ENCODE results near the gene HK1.

DNA sequence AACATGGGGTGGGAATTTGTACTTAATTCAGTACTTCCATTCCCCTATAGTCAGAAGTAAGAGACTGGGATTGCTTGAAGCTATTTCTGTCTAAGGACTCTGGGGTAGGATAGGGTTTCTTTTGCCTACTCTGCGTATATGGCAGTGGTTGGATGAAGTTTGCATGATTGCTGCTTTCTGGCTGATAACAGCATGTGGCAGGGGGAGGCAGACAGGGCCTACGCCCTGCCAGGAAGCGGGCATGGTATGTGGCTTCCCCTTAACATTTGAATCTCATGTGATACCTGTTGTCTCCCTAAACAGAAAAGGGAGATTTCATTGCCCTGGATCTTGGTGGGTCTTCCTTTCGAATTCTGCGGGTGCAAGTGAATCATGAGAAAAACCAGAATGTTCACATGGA, 81.3 kb downstream of the HK1 start:
- TF ChIP-seq, protein P1, sequence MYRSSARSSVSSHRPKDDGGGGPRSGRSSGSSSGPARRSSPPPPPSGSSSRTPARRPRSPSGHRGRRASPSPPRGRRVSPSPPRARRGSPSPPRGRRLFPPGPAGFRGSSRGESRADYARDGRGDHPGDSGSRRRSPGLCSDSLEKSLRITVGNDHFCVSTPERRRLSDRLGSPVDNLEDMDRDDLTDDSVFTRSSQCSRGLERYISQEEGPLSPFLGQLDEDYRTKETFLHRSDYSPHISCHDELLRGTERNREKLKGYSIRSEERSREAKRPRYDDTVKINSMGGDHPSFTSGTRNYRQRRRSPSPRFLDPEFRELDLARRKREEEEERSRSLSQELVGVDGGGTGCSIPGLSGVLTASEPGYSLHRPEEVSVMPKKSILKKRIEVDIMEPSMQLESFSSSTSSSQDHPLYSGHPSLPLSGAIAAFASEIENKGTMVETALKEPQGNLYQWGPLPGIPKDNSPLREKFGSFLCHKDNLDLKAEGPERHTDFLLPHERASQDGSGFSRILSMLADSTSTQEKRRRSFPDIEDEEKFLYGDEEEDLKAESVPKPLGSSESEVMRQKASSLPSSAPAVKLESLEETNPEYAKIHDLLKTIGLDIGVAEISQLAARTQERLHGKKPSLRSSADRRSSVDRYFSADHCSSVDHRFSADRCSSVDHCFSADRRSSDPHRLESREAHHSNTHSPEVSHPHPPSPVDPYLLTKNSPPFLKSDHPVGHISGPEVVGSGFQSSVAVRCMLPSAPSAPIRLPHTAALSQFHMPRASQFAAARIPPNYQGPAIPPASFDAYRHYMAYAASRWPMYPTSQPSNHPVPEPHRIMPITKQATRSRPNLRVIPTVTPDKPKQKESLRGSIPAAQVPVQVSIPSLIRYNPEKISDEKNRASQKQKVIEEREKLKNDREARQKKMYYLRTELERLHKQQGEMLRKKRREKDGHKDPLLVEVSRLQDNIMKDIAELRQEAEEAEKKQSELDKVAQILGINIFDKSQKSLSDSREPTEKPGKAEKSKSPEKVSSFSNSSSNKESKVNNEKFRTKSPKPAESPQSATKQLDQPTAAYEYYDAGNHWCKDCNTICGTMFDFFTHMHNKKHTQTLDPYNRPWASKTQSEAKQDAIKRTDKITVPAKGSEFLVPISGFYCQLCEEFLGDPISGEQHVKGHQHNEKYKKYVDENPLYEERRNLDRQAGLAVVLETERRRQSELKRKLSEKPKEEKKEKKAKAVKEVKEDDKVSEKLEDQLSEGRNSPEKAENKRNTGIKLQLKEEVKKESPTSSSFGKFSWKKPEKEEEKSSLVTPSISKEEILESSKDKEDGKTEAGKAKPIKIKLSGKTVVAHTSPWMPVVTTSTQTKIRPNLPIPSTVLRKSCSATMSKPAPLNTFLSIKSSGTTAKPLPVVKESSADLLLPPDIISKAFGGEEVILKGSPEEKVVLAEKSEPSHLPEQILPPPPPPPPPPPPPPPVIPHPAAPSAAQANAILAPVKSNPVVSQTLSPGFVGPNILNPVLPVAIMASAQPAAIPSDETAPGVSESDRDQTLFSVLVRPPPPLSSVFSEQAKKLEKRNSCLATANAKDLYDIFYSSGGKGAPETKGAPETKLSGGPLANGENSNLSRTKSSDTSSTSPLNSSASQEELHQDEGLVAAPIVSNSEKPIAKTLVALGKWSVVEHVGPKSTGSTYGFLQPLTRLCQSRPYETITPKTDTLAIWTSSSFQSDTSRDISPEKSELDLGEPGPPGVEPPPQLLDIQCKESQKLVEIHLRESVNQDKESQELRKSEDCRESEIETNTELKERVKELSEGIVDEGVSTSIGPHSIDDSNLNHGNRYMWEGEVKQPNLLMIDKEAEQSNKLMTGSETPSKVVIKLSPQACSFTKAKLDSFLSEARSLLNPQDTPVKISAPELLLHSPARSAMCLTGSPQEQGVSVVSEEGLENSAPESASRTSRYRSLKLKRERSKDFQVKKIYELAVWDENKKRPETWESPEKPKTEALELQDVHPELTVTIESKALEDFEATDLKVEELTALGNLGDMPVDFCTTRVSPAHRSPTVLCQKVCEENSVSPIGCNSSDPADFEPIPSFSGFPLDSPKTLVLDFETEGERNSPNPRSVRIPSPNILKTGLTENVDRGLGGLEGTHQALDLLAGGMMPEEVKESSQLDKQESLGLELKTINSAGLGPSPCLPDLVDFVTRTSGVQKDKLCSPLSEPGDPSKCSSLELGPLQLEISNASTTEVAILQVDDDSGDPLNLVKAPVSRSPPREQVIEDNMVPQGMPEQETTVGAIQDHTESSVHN (CRISPR knock-in tag; IDR thresholded peaks at IDR 0.05) = no peak
- no peak for TF ChIP-seq ZNF274 (CRISPR knock-in tag; IDR thresholded peaks at IDR 0.05)
- TF ChIP-seq, protein P2, sequence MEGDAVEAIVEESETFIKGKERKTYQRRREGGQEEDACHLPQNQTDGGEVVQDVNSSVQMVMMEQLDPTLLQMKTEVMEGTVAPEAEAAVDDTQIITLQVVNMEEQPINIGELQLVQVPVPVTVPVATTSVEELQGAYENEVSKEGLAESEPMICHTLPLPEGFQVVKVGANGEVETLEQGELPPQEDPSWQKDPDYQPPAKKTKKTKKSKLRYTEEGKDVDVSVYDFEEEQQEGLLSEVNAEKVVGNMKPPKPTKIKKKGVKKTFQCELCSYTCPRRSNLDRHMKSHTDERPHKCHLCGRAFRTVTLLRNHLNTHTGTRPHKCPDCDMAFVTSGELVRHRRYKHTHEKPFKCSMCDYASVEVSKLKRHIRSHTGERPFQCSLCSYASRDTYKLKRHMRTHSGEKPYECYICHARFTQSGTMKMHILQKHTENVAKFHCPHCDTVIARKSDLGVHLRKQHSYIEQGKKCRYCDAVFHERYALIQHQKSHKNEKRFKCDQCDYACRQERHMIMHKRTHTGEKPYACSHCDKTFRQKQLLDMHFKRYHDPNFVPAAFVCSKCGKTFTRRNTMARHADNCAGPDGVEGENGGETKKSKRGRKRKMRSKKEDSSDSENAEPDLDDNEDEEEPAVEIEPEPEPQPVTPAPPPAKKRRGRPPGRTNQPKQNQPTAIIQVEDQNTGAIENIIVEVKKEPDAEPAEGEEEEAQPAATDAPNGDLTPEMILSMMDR (CRISPR knock-in tag; IDR thresholded peaks at IDR 0.05) = no peak
- no peak for TF ChIP-seq ZNF878 (CRISPR knock-in tag; IDR thresholded peaks at IDR 0.05)
- TF ChIP-seq ZNF562 (CRISPR knock-in tag; IDR thresholded peaks at IDR 0.05; ENCODE audit: borderline replicate concordance) = no peak
- TF ChIP-seq HNRNPUL1 (IDR thresholded peaks at IDR 0.05; ENCODE audit: low read depth, low read length) = no peak
- TF ChIP-seq, protein P3, sequence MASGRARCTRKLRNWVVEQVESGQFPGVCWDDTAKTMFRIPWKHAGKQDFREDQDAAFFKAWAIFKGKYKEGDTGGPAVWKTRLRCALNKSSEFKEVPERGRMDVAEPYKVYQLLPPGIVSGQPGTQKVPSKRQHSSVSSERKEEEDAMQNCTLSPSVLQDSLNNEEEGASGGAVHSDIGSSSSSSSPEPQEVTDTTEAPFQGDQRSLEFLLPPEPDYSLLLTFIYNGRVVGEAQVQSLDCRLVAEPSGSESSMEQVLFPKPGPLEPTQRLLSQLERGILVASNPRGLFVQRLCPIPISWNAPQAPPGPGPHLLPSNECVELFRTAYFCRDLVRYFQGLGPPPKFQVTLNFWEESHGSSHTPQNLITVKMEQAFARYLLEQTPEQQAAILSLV (CRISPR knock-in tag; IDR thresholded peaks at IDR 0.05; ENCODE audit: borderline replicate concordance) = no peak
- TF ChIP-seq, protein P4, sequence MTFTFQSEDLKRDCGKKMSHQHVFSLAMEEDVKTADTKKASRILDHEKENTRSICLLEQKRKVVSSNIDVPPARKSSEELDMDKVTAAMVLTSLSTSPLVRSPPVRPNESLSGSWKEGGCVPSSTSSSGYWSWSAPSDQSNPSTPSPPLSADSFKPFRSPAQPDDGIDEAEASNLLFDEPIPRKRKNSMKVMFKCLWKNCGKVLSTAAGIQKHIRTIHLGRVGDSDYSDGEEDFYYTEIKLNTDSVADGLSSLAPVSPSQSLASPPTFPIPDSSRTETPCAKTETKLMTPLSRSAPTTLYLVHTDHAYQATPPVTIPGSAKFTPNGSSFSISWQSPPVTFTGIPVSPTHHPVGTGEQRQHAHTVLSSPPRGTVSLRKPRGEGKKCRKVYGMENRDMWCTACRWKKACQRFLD (CRISPR knock-in tag; IDR thresholded peaks at IDR 0.05; ENCODE audit: borderline replicate concordance) = no peak
- TF ChIP-seq THAP11 (CRISPR knock-in tag; IDR thresholded peaks at IDR 0.05) = no peak
- no peak for TF ChIP-seq POLR2A (IDR thresholded peaks at IDR 0.05; ENCODE audit: insufficient read depth in 1 of 2, low read depth in 2 of 2, low read length in 2 of 2)
- TF ChIP-seq ZC3H4 (CRISPR knock-in tag; IDR thresholded peaks at IDR 0.05; ENCODE audit: borderline replicate concordance) = no peak
- TF ChIP-seq RFX1 (IDR thresholded peaks at IDR 0.05) = no peak
- no peak for TF ChIP-seq ELF1 (CRISPR knock-in tag; IDR thresholded peaks at IDR 0.05)

Measured in HepG2 (cell line).